Smooth muscle cell (in vitro differentiated cells): ENCODE measurements around the gene ALOX12B. TPM values are rescaled to one million over a fixed set of nuclear protein-coding genes. Genes with fewer than 3 reads are reported as not detected.
"Not testable (repeated sequence)": the region's sequence is repeated elsewhere in the genome, so short reads cannot be mapped to it uniquely, and the experiment has no call there.

Source experiments
- DNase-seq: peaks from one replicate; lab custom pipeline; 2025; ENCODE audit not compliant: unreplicated experiment; lab: John Stamatoyannopoulos, UW
- H2AFZ ChIP-seq: fragments of 200-600 bp; sonication (generic); 2 replicates; pipeline ENCODE4 v1.6.0; 2016; ENCODE audit warnings: antibody characterized with exemption, low read depth, mild to moderate bottlenecking
- H3F3A ChIP-seq: fragments of 200-600 bp; sonication (generic); 2 replicates; pipeline ENCODE4 v1.6.0; 2017; ENCODE audit warnings: antibody characterized with exemption, low read depth
- H3K27ac ChIP-seq: fragments of 200-600 bp; sonication (generic); 2 replicates; pipeline ENCODE4 v1.5.1; 2016; ENCODE audit warnings: low read depth, mild to moderate bottlenecking
- H3K27me3 ChIP-seq: fragments of 200-600 bp; sonication (generic); 2 replicates; pipeline ENCODE4 v1.6.1; 2016; ENCODE audit warnings: low read depth, mild to moderate bottlenecking
- H3K36me3 ChIP-seq: fragments of 200-600 bp; sonication (generic); 2 replicates; pipeline ENCODE4 v1.5.1; 2016; ENCODE audit warnings: low read depth
- H3K4me1 ChIP-seq: fragments of 200-600 bp; sonication (generic); 2 replicates; pipeline ENCODE4 v1.5.1; 2016; ENCODE audit warnings: low read depth
- H3K4me2 ChIP-seq: fragments of 200-600 bp; sonication (generic); 2 replicates; pipeline ENCODE4 v1.6.0; 2016; ENCODE audit warnings: mild to moderate bottlenecking
- H3K4me3 ChIP-seq: fragments of 200-600 bp; sonication (generic); 2 replicates; pipeline ENCODE4 v1.5.1; 2016; ENCODE audit warnings: mild to moderate bottlenecking
- H3K79me2 ChIP-seq: fragments of 200-600 bp; sonication (generic); 2 replicates; pipeline ENCODE4 v1.6.0; 2016; ENCODE audit warnings: low read depth, mild to moderate bottlenecking
- H3K9ac ChIP-seq: fragments of 200-600 bp; sonication (generic); 2 replicates; pipeline ENCODE4 v1.6.0; 2016; ENCODE audit warnings: low read depth
- H3K9me3 ChIP-seq: fragments of 200-600 bp; sonication (generic); replicated peaks from 2 replicates; pipeline ENCODE4 v1.5.1; 2016; ENCODE audit warnings: low read depth
- H4K20me1 ChIP-seq: fragments of 200-600 bp; sonication (generic); 2 replicates; pipeline ENCODE4 v1.6.0; 2016; ENCODE audit warnings: low read depth
- CTCF ChIP-seq: fragments of 200-600 bp; sonication (generic); IDR thresholded peaks from 2 replicates; pipeline ENCODE4 v1.5.1; 2017; ENCODE audit warnings: borderline replicate concordance, mild to moderate bottlenecking, antibody characterized with exemption; ENCODE audit not compliant: insufficient read depth, poor library complexity, severe bottlenecking
- WGBS: methylation state at CpG from one replicate; pipeline ENCODE4 v1.1.7; 2016; ENCODE audit warnings: low lambda C conversion rate; 5-methylcytosine and 5-hydroxymethylcytosine counted together
- polyA plus RNA-seq: library from polyadenylated mRNA; unstranded; fragments of >200 nt; fragmentation: Nextera tagmentation; extraction: Ambion mirVana; gene quantifications from 2 replicates; pipeline ENCODE4 v1.2.1, GENCODE V29; 2016
- total RNA-seq: library from RNA; depleted of rRNA; stranded (reverse); fragments of >200 nt; gene quantifications from 2 replicates; pipeline ENCODE4 v1.2.3, GENCODE V29; 2014

ALOX12B gene
- total and polyA plus RNA-seq, 2 experiments from 2014 or later: 3.0 to 4.9 TPM

- peaks cover 50% of the 10 kb centered on the region for H3K27me3 ChIP-seq
- H3K9ac ChIP-seq: no peak overlapping the region
- H3F3A ChIP-seq: peaks cover 19% of the 10 kb centered on the region
- H3K4me3 ChIP-seq: peak overlapping the region; percentile 50
- H4K20me1 ChIP-seq: no peaks in the 10 kb centered on the region
- no peak overlapping the region for H3K27ac ChIP-seq
- peak; percentile 11 for DNase-seq
- WGBS: 7% methylated on average over 22 of the region's 63 CpGs
- TF ChIP-seq CTCF: peak; percentile 91
- H3K36me3 ChIP-seq: no peaks in the 10 kb centered on the region
- H3K4me2 ChIP-seq: peak overlapping the region; percentile 87
- H3K79me2 ChIP-seq: no peaks in the 10 kb centered on the region
- no peaks in the 10 kb centered on the region for H3K4me1 ChIP-seq
- no peaks in the 10 kb centered on the region for H3K9me3 ChIP-seq
- no peak overlapping the region for H2AFZ ChIP-seq
Observed at GRCh38 chr17:8109661-8110455, 22.3 kb upstream of the ALOX12B start.

GRCh38 chr17:8108972-8109660, 21.6 kb upstream of the ALOX12B start:
- no peak overlapping the region for H3K9ac ChIP-seq
- H3K4me3 ChIP-seq: no peak overlapping the region
- no peak overlapping the region for H3K27ac ChIP-seq
- H3K4me1 ChIP-seq: no peaks in the 10 kb centered on the region
- WGBS: 90% methylated on average over 33 of the region's 33 CpGs
- no peak overlapping the region for H3K4me2 ChIP-seq
- no peaks in the 10 kb centered on the region for H3K79me2 ChIP-seq
- H3K27me3 ChIP-seq: peaks cover 42% of the 10 kb centered on the region
- H2AFZ ChIP-seq: no peak overlapping the region
- no peak for TF ChIP-seq CTCF
- H3F3A ChIP-seq: peaks cover 19% of the 10 kb centered on the region
- no peaks in the 10 kb centered on the region for H3K36me3 ChIP-seq
- no peaks in the 10 kb centered on the region for H3K9me3 ChIP-seq
- H4K20me1 ChIP-seq: no peaks in the 10 kb centered on the region
- no peak for DNase-seq

DNA sequence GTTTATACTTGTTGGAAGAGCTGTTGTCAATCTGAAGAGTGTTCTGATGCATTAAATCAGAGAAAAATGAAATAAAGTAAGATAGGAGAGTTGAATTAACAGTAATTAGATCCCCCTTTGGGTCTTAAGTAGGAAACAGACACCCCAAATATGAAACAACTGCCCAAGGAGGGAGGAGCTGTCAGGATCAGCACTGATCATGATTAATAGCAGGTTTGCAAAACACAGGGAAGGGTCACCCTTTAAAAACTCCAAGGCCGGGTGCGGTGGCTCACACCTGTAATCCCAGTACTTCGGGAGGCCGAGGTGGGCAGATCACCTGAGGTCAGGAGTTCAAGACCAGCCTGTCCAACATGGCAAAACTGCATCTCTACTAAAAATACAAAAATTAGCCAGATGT, 19.5 kb upstream of the ALOX12B start:
- not testable (repeated sequence) for H4K20me1 ChIP-seq, H2AFZ ChIP-seq, H3K9me3 ChIP-seq, H3K36me3 ChIP-seq, H3K4me3 ChIP-seq, H3K4me2 ChIP-seq, DNase-seq, H3K4me1 ChIP-seq, H3K79me2 ChIP-seq, H3K9ac ChIP-seq
- peak overlapping the region; percentile 66 for H3K27ac ChIP-seq
- H3F3A ChIP-seq: peaks cover 19% of the 10 kb centered on the region
- 91% methylated on average over 4 of the region's 4 CpGs for WGBS
- H3K27me3 ChIP-seq: peaks cover 21% of the 10 kb centered on the region

GRCh38 chr17:8105957-8106398, 18.5 kb upstream of the ALOX12B start:
- Histone ChIP-seq H3K36me3 (no peaks in the 10 kb centered on the region), H3K4me1 (no peaks in the 10 kb centered on the region), H3K27me3 (peaks cover 11% of the 10 kb centered on the region), H3K9me3 (no peaks in the 10 kb centered on the region), H3K9ac (no peak overlapping the region), H3K4me3 (no peak overlapping the region), H3K79me2 (no peaks in the 10 kb centered on the region), H2AFZ (peak overlapping the region; percentile 47), H3K4me2 (peak overlapping the region; percentile 1), H3K27ac (peak overlapping the region; percentile 66), H4K20me1 (no peaks in the 10 kb centered on the region), H3F3A (peaks cover 19% of the 10 kb centered on the region)
- WGBS: 31% methylated on average over 5 of the region's 5 CpGs
- TF ChIP-seq CTCF: no peak
- no peak for DNase-seq
